ENCODE results near the gene POP5. TPM values are rescaled to one million over a fixed set of nuclear protein-coding genes. Genes with fewer than 3 reads are reported as not detected.

The POP5 gene
- total RNA-seq, 1 donor from 2014 or later: 49.7 TPM

GRCh38 chr12:120584343-120585149 is 3.3 kb upstream of the POP5 start:
- Mint-ChIP-seq H3K4me1 (peaks cover 34% of the 10 kb centered on the region), H3K27me3 (ENCODE audit: low read depth) (peaks cover 49% of the 10 kb centered on the region), H3K36me3 (ENCODE audit: low read depth) (no peaks in the 10 kb centered on the region), H3K27ac (ENCODE audit: unreplicated experiment) (no peak overlapping the region), H3K4me3 (peak overlapping the region; percentile 41), H3K9me3 (no peaks in the 10 kb centered on the region)
- peak; percentile 39 for DNase-seq (ENCODE audit: low read depth, low spot score)
- peak; percentile 37 for TF ChIP-seq CTCF (conservative IDR thresholded peaks at IDR 0.05)

- H3K4me1 Mint-ChIP-seq: peaks cover 36% of the 10 kb centered on the region
- no peaks in the 10 kb centered on the region for H3K9me3 Mint-ChIP-seq
- H3K27me3 Mint-ChIP-seq (ENCODE audit: low read depth): peaks cover 49% of the 10 kb centered on the region
- TF ChIP-seq CTCF (conservative IDR thresholded peaks at IDR 0.05): peak; percentile 93
- H3K36me3 Mint-ChIP-seq (ENCODE audit: low read depth): no peaks in the 10 kb centered on the region
- DNase-seq (ENCODE audit: low read depth, low spot score): peak; percentile 80
- H3K27ac Mint-ChIP-seq (ENCODE audit: unreplicated experiment): no peak overlapping the region
- peak overlapping the region; percentile 75 for H3K4me3 Mint-ChIP-seq
These were observed 2.4 kb upstream of the POP5 start for GRCh38 chr12:120583478-120584030.

GRCh38 chr12:120581998-120582397 is 796 bp upstream of the POP5 start:
- H3K27me3 Mint-ChIP-seq (ENCODE audit: low read depth): peaks cover 46% of the 10 kb centered on the region
- no peak for TF ChIP-seq CTCF (conservative IDR thresholded peaks at IDR 0.05)
- H3K27ac Mint-ChIP-seq (ENCODE audit: unreplicated experiment): no peak overlapping the region
- peak overlapping the region; percentile 98 for H3K4me3 Mint-ChIP-seq
- no peaks in the 10 kb centered on the region for H3K36me3 Mint-ChIP-seq (ENCODE audit: low read depth)
- H3K4me1 Mint-ChIP-seq: peaks cover 36% of the 10 kb centered on the region
- no peaks in the 10 kb centered on the region for H3K9me3 Mint-ChIP-seq
- no peak for DNase-seq (ENCODE audit: low read depth, low spot score)

- Mint-ChIP-seq H3K36me3 (ENCODE audit: low read depth) (peaks cover 3% of the 10 kb centered on the region), H3K4me1 (peaks cover 36% of the 10 kb centered on the region), H3K27ac (ENCODE audit: unreplicated experiment) (no peak overlapping the region), H3K9me3 (no peaks in the 10 kb centered on the region), H3K27me3 (ENCODE audit: low read depth) (peaks cover 22% of the 10 kb centered on the region), H3K4me3 (peak overlapping the region; percentile 98)
- no peak for DNase-seq (ENCODE audit: low read depth, low spot score)
- no peak for TF ChIP-seq CTCF (conservative IDR thresholded peaks at IDR 0.05)
These were observed 2.0 kb downstream of the POP5 start for GRCh38 chr12:120579179-120579578.

- Mint-ChIP-seq H3K27me3 (ENCODE audit: low read depth) (no peaks in the 10 kb centered on the region), H3K4me3 (peak overlapping the region; percentile 24), H3K27ac (ENCODE audit: unreplicated experiment) (no peak overlapping the region), H3K9me3 (no peaks in the 10 kb centered on the region), H3K36me3 (ENCODE audit: low read depth) (peaks cover 20% of the 10 kb centered on the region), H3K4me1 (no peaks in the 10 kb centered on the region)
- no peak for TF ChIP-seq CTCF (conservative IDR thresholded peaks at IDR 0.05)
- no peak for DNase-seq (ENCODE audit: low read depth, low spot score)
These were observed 7.1 kb downstream of the POP5 start for GRCh38 chr12:120574106-120574505.

All from neural crest cell (in vitro differentiated cells).